GM23338 (cell line): ENCODE results near the gene OR10D3. TPM values are rescaled to one million over a fixed set of nuclear protein-coding genes. Genes with fewer than 3 reads are reported as not detected.

ENCODE experiments used
- CTCF ChIP-seq, 2 experiments: fragments of 200-600 bp in 1 of 2; sonication (generic) in 1 of 2; conservative IDR thresholded peaks; 2 replicates each; pipeline versions ENCODE4 v1.5.1 to v1.6.1; 2016 to 2017; ENCODE audit warnings: antibody characterized with exemption in 2 of 2, low read depth in 2 of 2, mild to moderate bottlenecking in 2 of 2, moderate library complexity in 1 of 2
- POLR2AphosphoS5 ChIP-seq: IDR thresholded peaks from 2 replicates; pipeline ENCODE4 v1.6.1; 2016; ENCODE audit warnings: antibody characterized with exemption, low read depth
- REST ChIP-seq: IDR thresholded peaks from one replicate; pipeline ENCODE4 v1.6.1; 2018; ENCODE audit warnings: antibody characterized with exemption; ENCODE audit not compliant: unreplicated experiment
- ZNF114 ChIP-seq: fragments of 250-450 bp; sonication (Bioruptor Pico); IDR thresholded peaks from 2 replicates; pipeline ENCODE4 v1.5.0; 2020; ENCODE audit warnings: mild to moderate bottlenecking, moderate library complexity
- ZNF462 ChIP-seq: fragments of 250-450 bp; sonication (Bioruptor Pico); IDR thresholded peaks from 2 replicates; pipeline ENCODE4 v1.5.0; 2020; ENCODE audit warnings: mild to moderate bottlenecking, moderate library complexity
- polyA plus RNA-seq: library from polyadenylated mRNA; unstranded; fragments of >200 nt; fragmentation: Nextera tagmentation; extraction: Ambion mirVana; gene quantifications from 2 replicates; pipeline ENCODE4 v1.2.1, GENCODE V29; 2016
- total RNA-seq: library from RNA; depleted of rRNA; stranded (reverse); fragments of >200 nt; shearing (Covaris generic); gene quantifications from 2 replicates; pipeline ENCODE4 v1.2.3, GENCODE V29; 2014

Gene OR10D3
- total and polyA plus RNA-seq, 2 experiments from 2014 or later = not detected

- TF ChIP-seq ZNF462 (CRISPR knock-in tag) (no peak), REST (no peak), POLR2AphosphoS5 (no peak), ZNF114 (CRISPR knock-in tag) (no peak), CTCF (conservative IDR thresholded peaks at IDR 0.05; ENCODE audit: low read depth in 2 of 2) (no peak)
Observed at GRCh38 chr11:124204008-124204407, 20.9 kb downstream of the OR10D3 start (continued).
